Activated naive CD8-positive, alpha-beta T cell treated with anti-CD3 and anti-CD28 coated beads, Interleukin-2, amount 50 U/mL, for 16 hours (primary cell): ENCODE results near the gene LDHA.
"Not testable (repeated sequence)": the region's sequence is repeated elsewhere in the genome, so short reads cannot be mapped to it uniquely, and the experiment has no call there.

ENCODE experiments used
- DNase-seq: peaks from one replicate; pipeline ENCODE4 v3.0.0-alpha.2; 2020; ENCODE audit warnings: low read depth, low spot score

The LDHA gene

DNA sequence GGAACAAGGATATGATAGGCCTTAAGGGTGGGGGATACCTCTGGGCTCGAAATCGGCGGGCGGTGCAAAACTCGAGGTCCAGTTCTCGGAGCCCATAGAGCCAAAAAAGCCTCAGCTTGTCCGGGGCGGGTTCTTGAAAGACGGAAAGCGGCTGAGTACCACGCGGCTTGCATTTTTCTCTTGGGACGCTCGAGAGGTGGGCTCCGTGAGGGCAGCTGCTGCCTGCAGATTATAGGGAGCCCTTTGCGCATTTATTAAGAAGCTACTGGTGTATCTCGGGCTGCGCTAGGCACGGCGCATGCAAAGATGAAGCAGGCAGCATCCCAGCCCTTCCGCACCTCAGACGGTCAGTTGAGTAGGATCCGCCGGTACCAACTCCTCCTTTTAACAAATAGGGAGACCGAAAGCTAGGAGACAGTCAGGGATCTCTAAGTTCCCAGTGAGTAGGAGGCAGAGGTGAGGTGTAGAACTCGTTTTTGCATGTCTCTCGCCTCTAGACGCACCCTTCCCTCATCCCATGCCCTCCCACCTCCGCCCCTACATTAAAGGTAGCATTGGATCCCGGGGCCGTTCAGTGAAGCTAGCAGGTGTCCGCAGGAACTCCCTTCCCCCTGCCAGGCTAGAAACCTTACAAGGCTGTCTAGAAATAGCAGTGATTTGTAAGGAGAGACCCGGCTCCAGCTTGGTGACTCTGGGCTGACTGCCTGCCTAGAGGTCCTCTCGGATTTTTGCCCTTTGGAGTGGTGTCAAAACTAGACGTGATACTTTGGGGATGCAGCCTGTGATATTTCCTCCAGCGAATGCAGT lies 768 bp downstream of the LDHA start:
- no peak for DNase-seq

DNA sequence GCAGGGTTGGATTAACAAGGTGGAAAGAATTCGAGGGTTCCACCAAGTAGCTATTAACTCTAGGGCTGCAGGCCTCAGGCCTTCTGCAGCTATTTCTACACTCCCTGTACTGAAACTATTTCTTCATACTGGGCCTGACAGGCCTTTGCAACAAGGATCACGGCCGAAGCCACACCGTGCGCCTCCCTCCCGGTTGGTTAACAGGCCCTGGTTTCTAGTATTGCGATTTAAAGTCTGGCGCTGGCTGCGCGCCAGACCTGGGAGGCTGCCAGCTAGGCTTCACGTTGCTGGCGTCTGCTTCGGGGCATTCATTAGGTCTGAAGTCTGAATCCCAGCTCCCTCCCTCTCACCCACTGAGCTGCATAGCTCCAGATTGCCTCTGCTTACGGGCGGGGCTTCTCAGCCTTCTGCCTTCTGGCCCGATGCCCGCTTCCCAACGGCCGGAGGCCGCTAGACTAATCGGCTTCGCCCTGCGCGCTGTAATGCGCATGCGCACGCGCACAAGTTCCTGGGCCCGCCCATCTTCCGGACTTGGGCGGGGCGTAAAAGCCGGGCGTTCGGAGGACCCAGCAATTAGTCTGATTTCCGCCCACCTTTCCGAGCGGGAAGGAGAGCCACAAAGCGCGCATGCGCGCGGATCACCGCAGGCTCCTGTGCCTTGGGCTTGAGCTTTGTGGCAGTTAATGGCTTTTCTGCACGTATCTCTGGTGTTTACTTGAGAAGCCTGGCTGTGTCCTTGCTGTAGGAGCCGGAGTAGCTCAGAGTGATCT lies 1.6 kb downstream of the LDHA start:
- peak; percentile 80 for DNase-seq

GRCh38 chr11:18397921-18398320 lies 3.6 kb downstream of the LDHA start:
- DNase-seq = no peak

DNA sequence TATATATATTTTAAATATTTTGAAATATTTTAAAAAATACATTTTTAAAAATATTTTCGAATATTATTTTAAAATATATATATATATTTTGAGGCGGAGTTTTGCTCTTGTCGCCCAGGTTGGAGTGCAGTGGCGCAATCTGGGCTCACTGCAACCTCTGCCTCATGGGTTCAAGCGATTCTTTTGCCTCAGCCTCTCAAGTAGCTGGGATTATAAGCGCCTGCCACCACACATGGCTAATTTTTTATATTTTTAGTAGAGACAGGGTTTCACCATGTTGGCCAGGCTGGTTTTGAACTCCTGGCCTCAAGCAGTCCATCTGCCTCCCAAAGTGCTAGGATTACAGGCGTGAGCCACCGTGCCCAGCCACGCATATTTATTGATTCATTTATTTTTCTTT lies 6.7 kb downstream of the LDHA start:
- DNase-seq = not testable (repeated sequence)

- DNase-seq = no peak
Observed at GRCh38 chr11:18404062-18404461, 9.7 kb downstream of the LDHA start.

- not testable (repeated sequence) for DNase-seq
Observed at GRCh38 chr11:18407400-18407799, 13.0 kb downstream of the LDHA start.

DNA sequence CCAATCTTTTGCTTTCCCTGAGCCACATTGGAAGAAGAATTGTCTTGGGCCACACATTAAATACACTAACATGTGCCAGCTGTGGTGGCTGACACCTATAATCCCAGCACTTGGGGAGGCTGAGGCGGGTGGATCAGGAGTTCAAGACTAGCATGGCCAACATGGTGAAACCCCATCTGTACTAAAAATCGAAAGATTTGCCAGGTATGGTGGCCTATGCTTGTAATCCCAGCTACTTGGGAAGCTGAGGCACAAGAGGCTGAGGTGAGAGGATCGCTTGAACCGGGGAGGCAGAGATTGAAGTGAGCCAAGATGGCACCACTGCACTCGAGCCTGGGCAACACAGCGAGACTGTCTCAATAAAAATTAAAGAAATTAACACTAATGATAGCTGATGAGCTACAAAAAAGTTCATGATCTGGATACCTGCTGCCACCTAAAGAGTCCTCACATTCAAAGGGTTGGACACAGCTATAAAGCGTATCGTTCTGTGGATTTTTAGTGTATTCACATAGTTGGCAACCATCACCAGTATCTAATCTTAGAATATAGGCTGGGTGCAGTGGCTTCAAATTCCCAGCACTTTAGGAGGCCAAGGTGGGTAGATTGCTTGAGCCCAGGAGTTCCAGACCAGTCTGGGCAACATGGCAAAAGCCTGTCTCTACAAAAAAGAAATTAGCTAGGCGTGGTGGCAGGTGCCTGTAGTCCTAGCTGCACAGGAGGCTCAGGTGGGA lies 14.4 kb downstream of the LDHA start:
- no peak for DNase-seq

DNA sequence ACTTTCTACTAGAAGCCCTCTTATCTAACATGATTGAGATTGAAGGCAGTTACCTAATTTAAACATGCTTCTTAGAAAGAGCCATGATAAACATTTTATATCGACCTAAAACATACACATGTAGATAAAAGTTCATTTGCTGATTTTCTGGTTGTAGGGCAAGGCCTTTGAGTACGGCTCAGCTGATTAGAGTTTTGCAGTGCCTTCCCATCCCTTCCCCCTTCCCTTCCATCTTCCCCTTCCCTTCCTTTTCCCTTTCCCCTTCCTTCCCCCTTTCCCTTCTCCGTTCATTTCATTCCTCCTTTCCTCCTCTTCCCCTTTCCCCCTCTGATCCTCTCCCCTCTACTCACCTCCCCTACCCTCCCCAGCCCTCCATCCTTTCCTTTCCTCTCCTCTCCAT lies 22.1 kb downstream of the LDHA start:
- no peak for DNase-seq

GRCh38 chr11:18419040-18419439 lies 24.7 kb downstream of the LDHA start:
- DNase-seq = no peak

- DNase-seq = no peak
Observed at GRCh38 chr11:18420067-18420466, 25.7 kb downstream of the LDHA start.

DNA sequence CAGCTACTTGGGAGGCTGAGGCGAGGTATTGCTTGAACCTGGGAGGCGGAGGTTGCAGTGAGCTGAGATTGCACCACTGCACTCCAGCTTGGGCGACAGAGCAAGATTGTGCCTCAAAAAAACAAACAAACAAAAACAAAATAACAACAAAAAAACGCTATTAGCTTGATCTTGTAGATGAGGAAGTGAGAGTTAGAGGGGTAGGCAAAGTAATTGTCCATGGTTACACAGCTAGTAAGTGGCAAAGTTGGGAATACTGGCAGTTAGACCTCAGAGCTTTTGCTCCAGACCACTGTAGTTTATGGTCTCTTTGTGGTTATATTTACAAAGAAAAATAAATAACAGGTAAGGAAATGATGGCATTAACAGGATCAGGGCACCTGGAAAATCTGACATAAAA lies 32.9 kb downstream of the LDHA start:
- DNase-seq = no peak

DNA sequence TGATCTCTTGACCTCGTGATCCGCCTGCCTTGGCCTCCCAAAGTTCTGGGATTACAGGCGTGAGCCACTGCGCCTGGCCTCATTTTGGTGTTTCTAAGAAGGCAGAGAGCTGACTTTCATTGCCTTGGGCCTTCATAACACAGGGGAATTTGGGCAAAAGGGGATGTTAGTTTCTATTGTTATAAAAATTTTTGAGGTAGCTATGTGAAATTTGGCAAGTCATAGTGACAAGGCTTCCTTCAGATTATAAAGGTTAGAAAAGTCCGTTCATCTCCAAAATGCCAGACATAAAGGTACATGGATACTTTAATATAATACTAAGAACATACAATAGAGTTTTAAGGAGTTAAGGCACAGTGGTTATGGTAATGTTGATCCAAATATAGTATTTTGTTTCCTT lies 35.0 kb downstream of the LDHA start:
- no peak for DNase-seq

DNA sequence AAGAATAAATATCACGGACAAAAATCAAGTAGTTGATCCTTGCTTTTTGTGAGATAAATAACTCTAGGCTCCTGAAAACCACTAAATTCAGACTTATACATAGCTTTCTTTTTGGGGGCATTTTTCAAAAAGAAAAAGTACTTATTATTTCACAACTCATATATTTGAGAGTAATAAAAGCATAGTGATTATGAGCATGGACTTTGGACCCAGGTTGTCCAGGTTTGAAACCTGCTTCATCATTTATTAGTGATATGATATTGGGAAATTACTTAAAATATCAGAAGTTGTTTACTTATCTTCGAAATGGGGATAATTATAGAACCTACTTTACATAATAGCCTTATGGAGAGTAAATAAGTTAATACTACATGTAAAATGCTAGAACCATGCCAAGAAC lies 44.3 kb downstream of the LDHA start:
- DNase-seq = no peak

GRCh38 chr11:18449251-18449650 lies 54.9 kb downstream of the LDHA start:
- DNase-seq = no peak

DNA sequence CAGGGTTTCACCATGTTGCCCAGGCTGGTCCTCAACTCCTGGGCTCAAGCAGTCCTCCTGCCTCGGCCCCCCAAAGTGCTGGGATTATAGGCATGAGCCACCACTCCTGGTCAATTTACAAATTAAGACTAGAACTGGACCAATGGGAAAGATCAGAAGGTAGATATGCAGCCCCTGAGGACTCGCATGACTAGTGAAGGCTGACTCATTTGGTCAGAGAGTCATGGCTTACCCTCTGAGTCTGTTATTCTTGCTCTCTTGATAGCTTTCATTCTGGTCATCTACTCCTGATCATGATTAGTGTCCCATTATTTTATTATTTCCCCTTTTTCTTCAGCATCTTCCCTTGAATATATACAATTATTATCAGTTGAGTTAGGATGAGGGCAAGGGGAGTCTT lies 58.6 kb downstream of the LDHA start:
- no peak for DNase-seq

DNA sequence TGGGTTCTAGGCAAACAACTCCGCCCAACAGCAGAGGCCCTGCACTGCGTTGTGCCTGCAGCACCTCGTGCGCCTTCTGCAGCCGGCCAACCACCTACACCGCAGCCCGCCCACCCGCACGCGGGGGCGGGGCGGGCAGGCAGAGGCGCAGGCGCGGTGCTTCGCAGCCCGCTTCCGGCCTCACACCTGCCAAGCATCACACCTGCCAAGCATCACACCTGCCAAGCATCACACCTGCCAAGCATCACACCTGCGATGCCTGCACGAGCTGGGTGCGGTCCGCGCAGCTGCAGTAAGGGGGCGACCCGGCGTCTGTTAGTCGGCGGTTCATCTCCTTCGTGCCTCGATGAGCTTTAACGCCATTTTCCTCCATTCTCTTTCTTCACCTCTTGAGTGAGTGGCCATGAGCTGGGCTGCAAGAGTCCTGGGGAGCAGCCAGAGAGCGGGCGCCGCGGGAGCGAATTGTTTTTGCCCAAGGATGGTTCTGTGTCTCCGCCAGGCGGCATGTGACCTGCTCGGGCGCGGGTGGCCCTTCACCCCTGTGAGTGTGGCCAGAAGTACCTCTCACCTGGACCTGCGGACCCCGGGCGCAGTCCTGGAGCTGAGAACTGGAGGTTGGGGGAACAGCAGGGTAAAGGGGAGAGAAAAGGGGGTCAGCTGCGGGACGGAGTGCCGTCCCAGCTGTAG lies 61.5 kb downstream of the LDHA start, which contains the start of gene LDHAL6A:
LDHAL6A (plus strand) TSS at position 171 of the 687 bp plus-strand sequence. CDS start 825 bp downstream, outside the sequence.
- DNase-seq = no peak

- no peak for DNase-seq
Observed at GRCh38 chr11:18457450-18457849, 63.1 kb downstream of the LDHA start.
